ENCODE data around the gene NR2F6. TPM values are rescaled to one million over a fixed set of nuclear protein-coding genes. Genes with fewer than 3 reads are reported as not detected.

The NR2F6 gene
- total RNA-seq, 1 experiment from 2014 or later = 134 TPM

DNA sequence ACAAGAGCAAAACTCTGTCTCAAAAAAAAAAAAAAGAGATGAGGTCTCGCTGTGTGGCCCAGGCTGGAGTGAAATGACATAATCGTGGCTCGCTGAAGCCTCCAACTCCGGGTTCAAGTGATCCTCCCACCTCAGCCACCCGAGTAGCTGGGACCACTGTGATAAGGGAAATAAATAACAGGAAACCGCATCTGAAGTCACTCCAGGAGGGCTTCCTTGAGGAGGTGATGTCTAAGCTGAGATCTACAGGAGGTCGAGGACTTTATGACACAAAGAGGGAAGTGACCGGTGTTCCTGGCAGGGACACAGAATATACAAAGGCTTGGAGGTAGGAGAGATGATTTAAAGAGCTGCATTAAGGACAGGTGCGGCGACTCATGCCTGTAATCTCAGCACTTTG lies 8.9 kb upstream of the NR2F6 start:
- H3K4me1 Mint-ChIP-seq = no peaks in the 10 kb centered on the region; a peak in 2 of 4 replicates
- no peak overlapping the region for H3K56ac ChIP-seq (ENCODE audit: insufficient read length, low read depth, low read length)
- H3K9me3 ChIP-seq (ENCODE audit: control insufficient read depth, low read depth, low read length) = peaks cover 9% of the 10 kb centered on the region
- 0 out of 5 replicates have a peak overlapping the region, but pooled peaks of 1 of the 2 experiments have one; percentile 2 for H3K4me3 Mint-ChIP-seq
- no peak overlapping the region for H3K27ac Mint-ChIP-seq
- H2BK20ac ChIP-seq (ENCODE audit: low read depth, low read length, poor library complexity, severe bottlenecking) = no peak overlapping the region
- no peak overlapping the region for H3K27ac ChIP-seq (ENCODE audit: insufficient read length, low read depth, low read length)
- no CpG with 5 or more reads among the region's 10 CpGs for WGBS (ENCODE audit: extremely low coverage, insufficient read length, low lambda C conversion rate)
- H3K23me2 ChIP-seq (ENCODE audit: insufficient read length, low read depth, low read length, poor library complexity, severe bottlenecking) = no peaks in the 10 kb centered on the region
- no peak overlapping the region for H3K4ac ChIP-seq (ENCODE audit: low read depth, low read length)
- H2BK120ac ChIP-seq (ENCODE audit: low read depth, low read length, poor library complexity, severe bottlenecking) = no peak overlapping the region
- H3K9ac ChIP-seq (ENCODE audit: extremely low read depth, insufficient read length, low read length) = no peak overlapping the region
- H3K23ac ChIP-seq (ENCODE audit: insufficient read length, low read depth, low read length) = no peak overlapping the region
- H4K91ac ChIP-seq (ENCODE audit: insufficient read length, low read depth, low read length) = no peak overlapping the region
- no peak overlapping the region for H2BK12ac ChIP-seq (ENCODE audit: insufficient read length, low read depth, low read length)
- H2BK15ac ChIP-seq (ENCODE audit: low read depth, low read length) = no peak overlapping the region
- H3K27me3 ChIP-seq (ENCODE audit: insufficient read depth, low read length) = no peaks in the 10 kb centered on the region
- H3K4me2 ChIP-seq (ENCODE audit: insufficient read depth, insufficient read length, low read length) = no peak overlapping the region
- no peaks in the 10 kb centered on the region for H3K9me3 Mint-ChIP-seq
- H3K36me3 Mint-ChIP-seq (ENCODE audit: insufficient read depth in 1 of 3, low read depth in 3 of 3) = peaks cover 0 to 22% (median 2%) of the 10 kb centered on the region in 3 experiments; a peak in 4 of 7 replicates
- no peak overlapping the region for H2AFZ ChIP-seq (ENCODE audit: low read length)
- H3K18ac ChIP-seq (ENCODE audit: insufficient read length, low read depth, low read length) = no peak overlapping the region
- no peaks in the 10 kb centered on the region for H3K4me1 ChIP-seq (ENCODE audit: insufficient read depth, low read length)
- no peak overlapping the region for H2BK5ac ChIP-seq (ENCODE audit: insufficient read length, low read length)
- H4K5ac ChIP-seq (ENCODE audit: insufficient read length, low read depth, low read length) = no peak overlapping the region
- no peak for DNase-seq
- H2AK5ac ChIP-seq (ENCODE audit: insufficient read length, low read length) = no peak overlapping the region
- no peak overlapping the region for H3K14ac ChIP-seq (ENCODE audit: insufficient read depth, low read length)
- H3K79me1 ChIP-seq (ENCODE audit: insufficient read depth, low read depth, low read length, poor library complexity, severe bottlenecking) = no peaks in the 10 kb centered on the region
- no peak overlapping the region for H4K8ac ChIP-seq (replicated peaks; ENCODE audit: insufficient read length, low read depth, low read length)
- no peak overlapping the region for H3T11ph ChIP-seq (ENCODE audit: low read length)
- TF ChIP-seq, protein P1, sequence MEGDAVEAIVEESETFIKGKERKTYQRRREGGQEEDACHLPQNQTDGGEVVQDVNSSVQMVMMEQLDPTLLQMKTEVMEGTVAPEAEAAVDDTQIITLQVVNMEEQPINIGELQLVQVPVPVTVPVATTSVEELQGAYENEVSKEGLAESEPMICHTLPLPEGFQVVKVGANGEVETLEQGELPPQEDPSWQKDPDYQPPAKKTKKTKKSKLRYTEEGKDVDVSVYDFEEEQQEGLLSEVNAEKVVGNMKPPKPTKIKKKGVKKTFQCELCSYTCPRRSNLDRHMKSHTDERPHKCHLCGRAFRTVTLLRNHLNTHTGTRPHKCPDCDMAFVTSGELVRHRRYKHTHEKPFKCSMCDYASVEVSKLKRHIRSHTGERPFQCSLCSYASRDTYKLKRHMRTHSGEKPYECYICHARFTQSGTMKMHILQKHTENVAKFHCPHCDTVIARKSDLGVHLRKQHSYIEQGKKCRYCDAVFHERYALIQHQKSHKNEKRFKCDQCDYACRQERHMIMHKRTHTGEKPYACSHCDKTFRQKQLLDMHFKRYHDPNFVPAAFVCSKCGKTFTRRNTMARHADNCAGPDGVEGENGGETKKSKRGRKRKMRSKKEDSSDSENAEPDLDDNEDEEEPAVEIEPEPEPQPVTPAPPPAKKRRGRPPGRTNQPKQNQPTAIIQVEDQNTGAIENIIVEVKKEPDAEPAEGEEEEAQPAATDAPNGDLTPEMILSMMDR (conservative IDR thresholded peaks at IDR 0.05) = no peak
- no peaks in the 10 kb centered on the region for H4K20me1 ChIP-seq (ENCODE audit: control insufficient read depth, insufficient read depth, insufficient read length)
- H3K79me2 ChIP-seq (ENCODE audit: insufficient read depth, low read length) = no peaks in the 10 kb centered on the region
- no peaks in the 10 kb centered on the region for H3K27me3 Mint-ChIP-seq (ENCODE audit: low read depth)

All from H9 (cell line).